Fibroblast of villous mesenchyme (primary cell): ENCODE results near the gene DST. TPM values are rescaled to one million over a fixed set of nuclear protein-coding genes. Genes with fewer than 3 reads are reported as not detected.

Experiments
- DNase-seq: peaks from one replicate; pipeline ENCODE4 v3.0.0-alpha.2; 2010; ENCODE audit warnings: low read depth
- H3K4me3 ChIP-seq: 2 replicates; pipeline ENCODE4 v1.5.1; 2011; ENCODE audit warnings: low read depth, mild to moderate bottlenecking, low read length
- total RNA-seq: library from RNA; depleted of rRNA; stranded (reverse); fragments of >200 nt; gene quantifications from 2 replicates; pipeline ENCODE4 v1.2.3, GENCODE V29; 2012
- TF ChIP-seq, protein P1 (sequence below): IDR thresholded peaks from 2 replicates; pipeline ENCODE4 v1.5.1; 2012; ENCODE audit warnings: low read depth, mild to moderate bottlenecking, low read length; ENCODE audit not compliant: insufficient read depth

The DST gene
- total RNA-seq, 1 donor: 509 TPM

DNA sequence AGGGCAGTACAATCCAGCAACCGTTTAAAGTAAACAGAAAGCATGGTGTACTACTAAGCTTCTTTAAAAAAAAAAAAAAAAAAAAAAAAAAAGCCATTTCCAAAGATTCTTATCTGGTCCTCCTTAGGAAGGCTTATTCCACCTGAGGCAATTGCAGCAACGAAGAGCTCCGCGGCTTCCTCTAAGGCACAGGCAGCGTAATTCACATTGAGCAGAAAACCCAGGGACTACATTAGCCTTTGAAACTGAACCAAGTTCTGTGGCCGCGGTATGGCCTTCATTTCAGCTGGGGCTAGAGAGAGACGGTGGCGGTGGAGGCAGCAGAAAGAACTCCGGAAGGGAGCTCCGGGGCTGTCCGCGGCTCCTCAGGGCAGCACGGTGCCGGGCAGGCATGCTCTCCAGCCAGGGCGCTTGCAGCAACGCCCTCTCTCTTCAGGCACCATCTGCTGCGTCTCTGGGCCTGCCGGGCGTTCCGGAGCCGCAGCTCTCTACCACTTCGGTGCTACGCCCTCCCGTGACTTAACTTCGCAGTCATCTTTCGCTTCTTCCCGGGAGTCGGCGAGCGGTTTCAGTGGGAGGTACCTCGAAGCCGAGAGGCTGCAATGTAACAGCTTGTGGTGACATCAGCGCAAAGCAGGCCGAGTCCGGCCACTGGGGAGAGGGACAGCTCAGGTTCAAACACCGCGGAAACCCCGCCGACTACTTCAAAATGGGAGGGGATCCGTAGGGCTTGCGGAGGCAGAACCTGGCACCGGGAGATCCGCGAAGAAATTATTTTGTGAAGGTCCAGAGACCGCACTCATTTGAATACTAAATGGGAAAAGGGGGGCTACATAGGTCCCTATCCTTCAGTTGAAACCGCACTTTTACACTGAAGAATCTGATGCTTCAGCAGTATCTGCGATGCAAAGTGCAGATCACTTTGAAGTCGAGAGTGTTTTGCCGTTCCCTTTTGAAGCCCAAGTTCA lies 100.0 kb downstream of the DST start:
- H3K4me3 ChIP-seq: peak overlapping the region; percentile 64
- TF ChIP-seq, protein P1, sequence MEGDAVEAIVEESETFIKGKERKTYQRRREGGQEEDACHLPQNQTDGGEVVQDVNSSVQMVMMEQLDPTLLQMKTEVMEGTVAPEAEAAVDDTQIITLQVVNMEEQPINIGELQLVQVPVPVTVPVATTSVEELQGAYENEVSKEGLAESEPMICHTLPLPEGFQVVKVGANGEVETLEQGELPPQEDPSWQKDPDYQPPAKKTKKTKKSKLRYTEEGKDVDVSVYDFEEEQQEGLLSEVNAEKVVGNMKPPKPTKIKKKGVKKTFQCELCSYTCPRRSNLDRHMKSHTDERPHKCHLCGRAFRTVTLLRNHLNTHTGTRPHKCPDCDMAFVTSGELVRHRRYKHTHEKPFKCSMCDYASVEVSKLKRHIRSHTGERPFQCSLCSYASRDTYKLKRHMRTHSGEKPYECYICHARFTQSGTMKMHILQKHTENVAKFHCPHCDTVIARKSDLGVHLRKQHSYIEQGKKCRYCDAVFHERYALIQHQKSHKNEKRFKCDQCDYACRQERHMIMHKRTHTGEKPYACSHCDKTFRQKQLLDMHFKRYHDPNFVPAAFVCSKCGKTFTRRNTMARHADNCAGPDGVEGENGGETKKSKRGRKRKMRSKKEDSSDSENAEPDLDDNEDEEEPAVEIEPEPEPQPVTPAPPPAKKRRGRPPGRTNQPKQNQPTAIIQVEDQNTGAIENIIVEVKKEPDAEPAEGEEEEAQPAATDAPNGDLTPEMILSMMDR: peak; percentile 22
- peak; percentile 99 for DNase-seq

DNA sequence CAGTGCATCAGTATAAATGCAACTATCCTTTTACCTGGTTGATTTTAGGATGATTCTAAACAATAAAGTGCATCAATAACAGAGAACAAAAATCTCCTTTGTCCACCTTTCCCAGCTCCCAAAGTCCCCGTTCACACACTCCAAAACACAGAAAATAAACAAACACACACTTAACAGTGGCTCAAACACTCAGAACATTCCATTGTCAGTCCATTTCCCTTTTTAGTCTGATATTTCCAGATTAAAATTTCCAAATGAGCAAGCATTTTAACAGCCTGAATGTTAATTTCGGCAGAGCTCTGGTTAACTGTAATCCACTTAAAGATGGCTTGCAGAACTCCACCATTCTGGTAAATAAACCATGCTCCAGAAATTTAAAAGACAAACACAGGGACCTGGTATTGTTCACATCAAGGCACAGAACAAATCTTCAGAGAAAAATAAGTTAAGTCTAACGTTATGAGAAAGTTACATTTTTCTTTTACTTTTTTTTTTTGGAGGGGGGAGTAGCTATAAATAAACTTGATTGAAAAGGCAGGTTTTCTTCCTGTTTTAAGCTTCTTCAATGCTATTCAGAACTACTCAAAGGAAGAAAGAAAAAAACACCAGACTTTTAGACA lies 100.8 kb downstream of the DST start:
- H3K4me3 ChIP-seq: peak overlapping the region; percentile 64
- no peak for DNase-seq
- TF ChIP-seq, protein P1: no peak

DNA sequence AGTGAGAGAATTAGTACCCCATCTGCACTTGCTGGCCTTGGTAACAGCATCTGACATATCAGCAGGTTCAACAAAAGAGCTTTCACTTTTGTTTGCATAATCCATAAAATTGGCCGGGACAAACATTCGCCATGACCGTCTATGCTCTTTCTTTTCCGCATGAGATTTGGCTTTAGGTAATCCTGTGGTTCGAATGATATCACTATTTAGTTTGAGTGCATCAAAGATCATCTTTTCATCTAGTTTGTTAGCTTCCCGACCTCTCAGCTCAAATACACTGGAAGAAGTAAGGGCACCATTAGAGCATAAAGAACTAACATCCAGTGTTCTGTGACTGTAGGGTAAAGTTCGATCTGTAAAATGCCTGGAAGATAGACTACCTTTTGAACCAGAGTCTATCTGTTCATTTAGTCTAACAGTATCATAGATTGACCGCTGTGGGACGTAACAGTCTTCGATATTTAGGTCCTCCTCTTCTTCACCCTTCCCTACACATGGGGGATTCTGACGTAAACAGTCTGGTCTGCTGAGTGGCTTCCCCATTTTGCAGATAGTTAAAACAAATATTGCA lies 101.6 kb downstream of the DST start:
- DNase-seq: peak; percentile 47
- H3K4me3 ChIP-seq: peak overlapping the region; percentile 64
- TF ChIP-seq, protein P1: no peak

DNA sequence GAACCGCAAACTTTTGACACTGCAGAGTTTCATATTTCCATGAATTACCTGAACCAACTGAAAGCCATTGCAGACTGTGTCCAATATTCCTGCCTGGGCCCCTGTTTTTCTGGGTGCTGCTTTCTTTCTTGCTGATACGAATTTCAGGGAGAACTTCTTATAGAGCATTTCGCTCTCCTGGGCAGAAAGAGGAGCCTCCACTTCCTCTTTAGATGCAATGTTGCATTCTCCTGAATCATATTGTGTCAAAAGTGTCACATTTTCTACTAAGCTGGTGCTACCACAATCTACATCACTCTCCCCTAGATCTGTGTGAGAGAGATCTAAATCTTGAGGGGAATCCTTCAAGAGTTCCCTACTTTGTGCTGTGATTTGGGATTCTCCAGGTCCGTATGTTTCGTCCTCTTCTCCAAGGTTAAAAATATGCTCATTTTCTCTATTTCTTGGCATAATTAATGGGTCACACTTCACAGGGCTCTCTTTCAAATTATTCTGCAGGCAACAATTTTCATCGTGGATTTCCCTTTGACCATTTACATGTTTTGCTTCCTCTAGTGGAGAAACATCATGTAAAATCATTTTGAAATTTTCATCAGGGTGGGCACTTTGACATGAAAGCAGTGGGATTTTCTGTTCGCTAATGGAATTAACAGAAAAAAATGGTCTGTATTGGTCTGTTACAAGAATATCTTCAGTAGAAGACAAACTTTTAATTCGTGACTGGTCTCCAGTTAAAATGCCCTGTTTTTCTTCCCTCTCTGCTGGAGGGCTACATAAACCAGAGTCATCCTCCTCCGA lies 102.3 kb downstream of the DST start:
- TF ChIP-seq, protein P1: no peak

DNA sequence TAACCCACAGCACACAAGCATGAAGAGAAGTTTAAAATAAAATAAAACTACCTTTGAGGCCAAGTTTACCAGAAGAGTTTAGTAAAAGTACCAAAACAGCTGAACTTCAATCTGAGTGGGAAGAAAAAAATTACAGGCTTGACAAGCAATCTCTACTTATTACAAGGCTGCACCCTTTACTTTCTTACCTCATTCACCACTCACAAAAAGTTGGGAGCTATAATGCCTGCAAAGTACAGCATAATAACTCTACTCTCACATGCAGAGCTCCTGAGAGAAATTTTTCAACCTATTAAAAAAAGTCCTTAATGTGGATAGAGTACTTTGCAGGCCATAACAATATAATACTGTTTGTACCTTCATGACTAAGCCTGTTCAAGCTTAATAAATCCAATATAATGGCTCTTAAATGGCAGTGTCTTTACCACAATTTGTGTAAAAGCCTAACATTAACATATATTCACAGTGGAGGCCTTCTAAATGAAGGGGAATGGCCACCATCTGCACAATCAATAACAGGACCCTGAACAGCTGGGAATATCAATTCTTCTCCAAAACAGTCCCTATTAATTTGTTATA lies 103.1 kb downstream of the DST start:
- peak overlapping the region; percentile 64 for H3K4me3 ChIP-seq
- TF ChIP-seq, protein P1: no peak
- DNase-seq: no peak

More for the DNA sequence above, 102.3 kb downstream of the DST start:
- H3K4me3 ChIP-seq: peak overlapping the region; percentile 64
- DNase-seq: no peak

DNA sequence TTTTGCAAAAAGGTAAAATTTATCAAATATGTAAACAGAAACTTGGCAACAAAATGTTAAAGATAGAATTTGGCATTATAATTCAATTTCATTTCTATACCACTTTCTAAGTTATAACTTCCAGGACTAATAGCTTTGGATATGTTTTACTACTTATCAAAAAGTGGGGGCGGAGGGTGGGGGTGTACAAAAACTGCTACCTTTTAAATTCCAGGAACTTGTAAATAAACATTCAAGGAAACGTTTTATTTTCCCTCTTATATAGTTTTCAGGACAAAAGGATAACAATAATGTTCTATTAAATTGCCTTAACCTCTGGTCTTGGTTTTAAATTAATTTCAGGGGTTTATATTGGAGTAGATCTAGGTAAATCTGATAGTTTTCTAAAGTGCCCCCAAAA lies 103.8 kb downstream of the DST start:
- H3K4me3 ChIP-seq: peak overlapping the region; percentile 64
- DNase-seq: no peak
- TF ChIP-seq, protein P1: no peak
